LNCaP clone FGC (cell line): ENCODE measurements around the gene SORBS2.

Experiments used
- DNase-seq: peaks from one replicate; pipeline ENCODE4 v3.0.0-alpha.2; 2011; ENCODE audit warnings: low read depth
- H3K4me3 ChIP-seq: 2 replicates; pipeline ENCODE4 v1.5.1; 2011; ENCODE audit warnings: mild to moderate bottlenecking, low read depth, low read length, control low read depth
- CTCF ChIP-seq: IDR thresholded peaks from 2 replicates; pipeline ENCODE4 v1.5.1; 2012; ENCODE audit warnings: mild to moderate bottlenecking; ENCODE audit not compliant: control insufficient read depth, insufficient read depth; ENCODE audit errors: extremely low read depth

SORBS2 gene

GRCh38 chr4:185590982-185591381 lies 221.0 kb downstream of the SORBS2 start:
- no peak for TF ChIP-seq CTCF
- DNase-seq, result no peak
- no peak overlapping the region for H3K4me3 ChIP-seq

- TF ChIP-seq CTCF, result no peak
- no peak overlapping the region for H3K4me3 ChIP-seq
- DNase-seq, result no peak
Measured at GRCh38 chr4:185589067-185589836, 222.7 kb downstream of the SORBS2 start.

DNA sequence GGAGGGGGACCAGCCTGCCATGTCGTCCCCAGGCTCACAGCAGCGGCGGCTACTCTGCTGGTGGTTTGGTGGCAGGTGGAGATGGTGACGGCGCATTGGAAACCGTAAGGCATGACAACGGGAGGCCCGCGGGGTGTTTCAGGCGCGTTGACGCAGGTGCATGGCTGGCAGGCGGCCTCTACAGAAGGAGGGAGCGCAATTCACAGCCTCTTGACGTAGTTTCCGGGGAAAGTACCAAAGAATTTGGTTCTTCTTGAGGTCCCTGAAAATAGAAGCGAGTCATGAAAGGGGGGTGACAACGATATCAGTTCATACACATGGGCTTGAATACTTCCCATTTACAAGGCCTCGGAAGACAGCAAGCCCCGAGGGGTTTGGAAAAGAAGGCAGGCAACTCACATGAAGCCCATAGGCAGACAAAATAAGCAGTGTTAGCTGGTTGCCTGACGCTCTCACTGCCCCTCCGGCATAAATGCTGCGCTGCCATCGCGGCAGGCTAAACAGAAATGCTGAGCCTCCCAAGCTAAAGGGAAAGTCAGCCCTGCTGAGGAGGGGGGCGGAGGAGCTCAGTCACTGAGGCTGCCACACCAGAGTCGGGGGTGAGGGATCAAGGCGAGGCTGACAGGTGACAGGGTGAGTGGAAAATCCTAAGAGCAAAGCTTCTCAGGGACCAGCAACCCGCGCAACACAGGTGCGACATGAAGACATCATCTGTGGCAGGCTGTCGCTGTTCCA lies 224.4 kb downstream of the SORBS2 start:
- TF ChIP-seq CTCF, result no peak
- no peak for DNase-seq
- H3K4me3 ChIP-seq, result no peak overlapping the region

GRCh38 chr4:185587030-185587426 lies 225.0 kb downstream of the SORBS2 start:
- DNase-seq, result no peak
- no peak for TF ChIP-seq CTCF

DNA sequence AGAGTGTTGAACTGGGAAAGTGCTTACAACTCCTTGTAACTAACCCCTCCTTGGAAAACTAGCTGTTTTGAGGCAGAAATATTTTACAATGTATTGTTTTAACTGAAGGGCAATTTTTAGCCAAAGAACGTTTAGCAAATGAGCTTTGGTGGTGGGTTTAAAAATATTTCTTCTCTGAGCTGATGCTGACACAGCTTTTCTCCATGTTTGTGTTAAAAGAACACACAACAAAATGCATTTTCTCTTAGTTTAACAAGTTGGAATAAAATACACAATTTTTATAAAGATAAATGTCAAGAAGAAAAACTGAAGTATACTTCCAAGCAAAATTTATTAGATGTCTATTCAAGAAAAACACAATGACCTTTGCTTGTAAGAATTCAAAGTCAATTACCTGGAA lies 226.8 kb downstream of the SORBS2 start:
- no peak for TF ChIP-seq CTCF
- no peak for DNase-seq
- H3K4me3 ChIP-seq, result no peak overlapping the region

More at GRCh38 chr4:185587030-185587426, 225.0 kb downstream of the SORBS2 start:
- no peak overlapping the region for H3K4me3 ChIP-seq

DNA sequence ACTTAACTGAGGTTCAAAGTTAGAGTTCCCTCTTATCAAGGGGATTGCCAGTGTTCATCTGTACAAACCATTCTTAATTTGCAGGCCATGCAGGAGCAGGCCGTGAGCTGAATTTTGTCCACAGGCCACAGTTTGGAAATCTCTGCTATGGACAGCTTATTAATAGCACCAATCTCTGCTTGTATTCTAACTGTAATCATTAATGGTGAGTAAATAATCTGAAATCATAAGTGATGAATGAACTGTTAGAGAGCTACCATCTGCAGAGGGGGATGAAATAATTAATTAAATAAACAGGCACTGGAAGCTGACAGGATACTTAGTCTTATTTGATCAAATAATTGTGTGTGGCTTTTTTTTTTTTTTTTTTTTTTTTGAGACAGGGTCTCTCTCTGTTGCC lies 228.2 kb downstream of the SORBS2 start:
- H3K4me3 ChIP-seq, result no peak overlapping the region
- TF ChIP-seq CTCF, result no peak
- no peak for DNase-seq
